A673 (cell line): Measurements from ENCODE around the gene PBRM1.

Experiments used
- CTCF ChIP-seq: fragments of 300-800, 200-600 bp; sonication (generic); conservative IDR thresholded peaks from 2 replicates; pipeline ENCODE4 v1.5.1; 2017; ENCODE audit warnings: low read depth, mild to moderate bottlenecking, antibody characterized with exemption, low read length, moderate library complexity, mixed read lengths
- EZH2 ChIP-seq: fragments of 200-600 bp; sonication (generic); IDR thresholded peaks from 2 replicates; pipeline ENCODE4 v1.6.1; 2017; ENCODE audit warnings: borderline replicate concordance, low read depth, mild to moderate bottlenecking, mixed read lengths, antibody characterized with exemption, low read length; ENCODE audit not compliant: poor library complexity, severe bottlenecking

GRCh38 chr3:52614689-52615088 is 71.0 kb downstream of the PBRM1 start:
- TF ChIP-seq CTCF, result no peak
- no peak for TF ChIP-seq EZH2
